HuH-7.5 (cell line): Measurements from ENCODE around the gene PRC1.
A peak's percentile ranks its signal among the peaks of the same experiment; 100 is the strongest.
"Not testable (repeated sequence)": the region's sequence is repeated elsewhere in the genome, so short reads cannot be mapped to it uniquely, and the experiment has no call there.

Experiments used
- DNase-seq: peaks from one replicate; pipeline ENCODE4 v3.0.0; 2011; ENCODE audit warnings: low spot score

PRC1 gene

DNA sequence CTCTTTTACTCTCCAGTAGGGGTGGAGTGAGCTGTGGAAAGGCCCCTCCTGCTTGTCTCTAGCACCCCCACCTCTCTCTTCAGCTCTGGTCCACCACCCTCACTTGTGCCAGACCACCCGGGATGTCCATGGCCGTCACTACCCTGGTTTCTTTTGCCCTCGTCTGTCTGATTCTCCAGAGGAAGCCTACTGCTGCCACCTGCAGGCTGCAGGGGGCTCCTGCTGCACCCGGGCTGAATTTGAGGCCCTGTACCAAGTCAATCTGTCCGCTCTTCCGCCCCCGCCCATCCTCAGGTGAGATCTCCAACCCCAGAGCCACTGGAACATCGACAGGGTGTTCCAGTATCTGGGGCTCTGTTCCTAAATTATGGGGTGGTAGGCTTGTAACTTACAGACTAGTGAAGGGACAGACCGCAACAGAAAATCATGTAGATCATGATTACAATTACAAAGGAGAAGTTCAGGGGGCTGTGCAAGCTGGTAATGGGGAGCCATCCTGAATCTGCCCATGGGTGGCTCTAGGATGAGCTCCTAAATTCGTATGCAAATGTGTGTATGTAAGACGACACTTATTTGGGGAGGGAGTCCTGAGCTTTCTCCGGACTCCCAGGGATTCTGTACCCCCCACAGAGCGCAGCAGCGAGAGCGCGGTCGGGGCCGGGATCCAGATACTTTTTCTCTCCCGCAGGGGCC is 59.9 kb downstream of the PRC1 start:
- peak; percentile 99 for DNase-seq

DNA sequence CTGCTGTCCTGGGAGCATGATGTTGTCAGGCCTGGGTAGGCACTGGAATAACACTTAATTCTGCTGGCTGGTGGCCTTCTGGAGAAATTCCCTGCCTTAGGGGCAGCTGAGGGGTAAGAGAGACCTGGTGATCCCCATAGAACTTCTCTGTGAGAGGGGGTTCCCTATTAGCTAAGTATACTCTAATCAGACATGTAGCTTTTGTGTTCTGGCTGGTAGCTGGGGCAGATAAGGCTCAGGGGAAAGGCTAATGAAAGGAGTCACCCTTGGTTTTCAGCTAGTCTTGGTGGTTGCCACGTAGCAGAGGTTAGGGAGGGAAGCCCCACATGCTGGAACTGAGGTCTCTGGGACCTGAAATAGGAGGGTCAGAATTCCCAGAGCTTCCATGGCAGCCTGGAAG is 61.0 kb downstream of the PRC1 start:
- DNase-seq, result no peak

DNA sequence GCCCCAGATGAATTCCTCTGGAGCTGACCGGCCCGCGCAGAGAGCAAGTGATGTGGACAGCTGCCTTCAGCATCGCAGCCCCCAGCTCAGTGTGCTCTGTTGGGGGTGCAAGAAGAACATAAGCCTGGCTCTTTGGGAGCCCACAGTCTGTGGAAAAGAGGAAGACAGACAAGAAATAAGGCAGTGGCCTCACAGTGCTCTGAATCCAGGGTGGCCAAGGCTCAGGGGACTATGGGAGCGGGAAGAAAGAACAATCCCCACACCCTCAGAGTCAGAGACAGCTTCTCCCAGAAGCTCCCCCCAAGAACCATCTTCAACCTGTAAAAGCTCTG is 61.7 kb downstream of the PRC1 start:
- no peak for DNase-seq

- peak; percentile 97 for DNase-seq
Measured at GRCh38 chr15:90931828-90932659, 62.3 kb downstream of the PRC1 start, which contains the start of gene HDDC3. HDDC3 (minus strand) TSS chr15:90932549; CDS start chr15:90932540, 9 bp downstream.

DNA sequence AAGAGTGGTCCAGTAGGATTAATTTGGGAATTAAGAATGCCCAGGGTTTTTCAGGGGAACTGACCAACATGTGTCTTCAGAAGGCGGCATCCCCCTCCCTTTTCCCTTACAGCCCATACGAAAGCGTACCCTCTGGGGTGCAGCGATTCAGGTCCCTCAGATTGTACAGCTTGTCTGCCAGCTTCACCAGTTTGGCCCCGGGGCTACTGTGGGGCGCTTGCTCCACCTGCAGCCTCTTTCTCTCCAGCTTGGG is 62.8 kb downstream of the PRC1 start:
- no peak for DNase-seq

DNA sequence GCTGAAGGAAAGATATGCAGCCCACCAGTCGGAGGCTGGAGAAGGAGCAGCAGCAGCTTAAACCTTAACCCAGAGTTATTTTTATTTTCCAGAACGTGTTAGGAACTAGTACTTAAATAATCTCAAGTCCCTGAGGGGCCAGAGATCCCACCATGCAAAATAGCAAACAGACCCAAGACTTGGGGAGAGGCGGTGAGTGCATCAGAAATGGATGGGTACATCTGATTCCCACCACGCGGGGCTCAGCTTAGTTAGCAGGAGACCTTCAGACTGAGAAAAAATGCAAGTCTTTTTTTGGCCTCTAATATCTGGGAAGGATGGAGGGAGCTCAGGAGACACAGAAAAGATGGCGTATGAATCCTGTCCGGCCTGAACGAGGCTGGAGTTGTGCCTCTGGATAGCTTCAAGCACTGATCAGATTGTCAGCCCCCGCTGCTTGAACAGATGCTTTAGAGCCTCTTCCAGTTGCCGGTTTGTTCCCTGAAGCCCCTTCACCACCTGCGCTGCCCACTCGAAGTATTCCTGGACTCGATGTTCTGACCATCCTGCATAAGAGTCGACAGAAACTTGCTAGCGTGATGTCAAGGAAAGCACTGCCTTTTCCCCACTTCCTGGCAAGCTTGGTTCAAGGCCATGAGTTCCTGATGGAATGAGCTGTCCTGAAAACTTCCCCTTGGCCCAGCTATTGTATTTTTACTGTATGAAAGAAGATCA is 63.3 kb downstream of the PRC1 start:
- no peak for DNase-seq

GRCh38 chr15:90929246-90930019 is 64.9 kb downstream of the PRC1 start:
- DNase-seq, result no peak

- not testable (repeated sequence) for DNase-seq
Measured at GRCh38 chr15:90928106-90928505, 66.2 kb downstream of the PRC1 start.

- not testable (repeated sequence) for DNase-seq
Measured at GRCh38 chr15:90926766-90927165, 67.6 kb downstream of the PRC1 start.

DNA sequence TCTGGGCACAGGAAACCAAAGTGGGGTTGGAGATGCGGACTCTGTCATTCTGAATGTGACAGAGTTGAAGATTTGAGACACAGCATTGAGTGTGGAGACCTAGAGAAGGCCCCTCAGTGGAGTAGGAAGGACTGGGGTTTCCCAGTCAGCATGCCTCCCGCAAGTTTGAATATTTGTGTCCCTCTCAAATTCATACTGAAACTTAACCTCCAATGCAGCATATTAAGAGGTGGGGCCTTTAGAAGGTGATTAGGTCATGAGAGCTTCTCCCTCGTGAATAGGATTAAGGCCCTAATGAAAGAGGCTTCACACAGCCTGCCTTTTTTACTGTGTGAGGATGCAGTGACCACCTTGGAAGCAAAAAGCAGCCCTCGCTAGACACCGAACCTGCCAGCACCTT is 70.0 kb downstream of the PRC1 start:
- DNase-seq, result no peak

- not testable (repeated sequence) for DNase-seq
Measured at GRCh38 chr15:90922712-90923322, 71.5 kb downstream of the PRC1 start.

- no peak for DNase-seq
Measured at GRCh38 chr15:90921887-90922286, 72.4 kb downstream of the PRC1 start.

- DNase-seq, result no peak
Measured at GRCh38 chr15:90918835-90919234, 75.5 kb downstream of the PRC1 start.

DNA sequence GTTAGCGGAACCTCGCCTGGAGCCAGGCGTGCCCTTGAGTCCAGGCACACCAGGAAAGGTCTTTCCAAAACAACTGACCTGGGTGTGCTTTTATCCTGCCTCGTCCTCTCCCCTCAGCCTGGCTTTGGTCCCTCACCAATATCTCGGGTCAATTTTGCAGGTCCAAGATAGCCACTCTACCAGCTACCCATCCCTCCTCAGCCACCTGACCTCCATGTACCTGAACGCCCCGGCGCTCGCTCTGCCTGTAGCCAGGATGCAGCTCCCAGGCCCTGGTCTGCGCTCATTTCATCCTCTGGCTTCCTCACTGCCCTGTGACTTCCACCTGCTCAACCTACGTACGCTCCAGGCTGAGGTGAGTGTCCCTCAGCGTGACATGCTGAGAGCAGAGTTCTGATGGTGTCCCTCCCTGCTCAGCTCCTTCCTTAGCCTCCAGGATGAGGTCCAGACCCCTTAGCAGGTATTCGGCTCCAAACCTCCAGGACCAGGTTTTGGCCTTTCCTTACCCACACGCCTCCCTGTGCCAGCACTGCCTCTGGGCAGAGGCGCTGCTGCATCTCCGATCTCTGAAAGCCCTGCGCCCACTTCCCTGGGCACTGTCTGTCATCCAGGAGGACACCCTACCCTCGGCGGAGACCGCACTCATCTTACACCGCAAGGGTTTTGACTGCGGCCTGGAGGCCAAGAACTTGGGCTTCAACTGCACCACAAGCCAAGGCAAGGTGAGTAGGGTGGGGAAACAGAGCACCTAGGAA is 76.1 kb downstream of the PRC1 start:
- DNase-seq, result no peak

DNA sequence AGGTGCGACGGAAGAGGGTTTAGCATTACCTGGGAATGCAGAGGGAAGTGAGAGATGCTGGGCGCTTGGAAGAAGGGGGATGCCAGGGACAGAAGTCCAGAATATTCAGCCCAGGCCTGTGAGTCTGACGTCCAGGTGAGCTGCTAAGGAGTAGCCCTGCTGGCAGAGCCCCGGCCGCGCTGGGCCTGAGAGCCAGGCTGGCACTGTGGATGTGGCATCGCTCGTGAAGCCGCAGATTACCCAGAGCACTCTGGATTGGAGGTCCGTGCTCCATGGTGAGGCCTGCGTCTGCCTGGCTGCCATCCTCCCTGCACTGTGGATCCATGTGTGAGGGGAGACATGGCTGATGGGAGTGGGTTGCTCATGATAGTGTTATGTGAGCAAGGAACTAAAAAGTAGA is 76.8 kb downstream of the PRC1 start:
- no peak for DNase-seq

DNA sequence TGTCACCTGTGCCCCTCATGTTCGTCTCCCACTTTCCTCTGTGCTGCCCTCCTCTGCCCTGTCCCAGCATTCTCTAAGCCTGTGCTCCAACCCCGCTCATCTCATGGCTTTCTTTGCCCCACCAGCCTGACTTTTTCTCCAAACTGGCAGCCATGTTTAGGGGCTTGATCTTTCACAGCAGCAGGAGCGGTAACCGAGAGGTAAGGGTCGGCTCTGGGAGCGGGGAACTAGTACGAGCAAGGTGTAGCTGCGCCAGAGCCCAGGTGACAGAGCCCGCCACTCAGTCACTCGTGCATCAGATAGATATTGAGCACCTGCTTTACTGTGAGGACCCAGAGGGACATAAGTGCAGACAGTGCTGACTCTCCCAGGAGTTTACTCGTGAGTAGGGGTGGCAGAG is 77.9 kb downstream of the PRC1 start:
- no peak for DNase-seq
